PC-9 (cell line): Measurements from ENCODE around the gene NAA20.

Experiments used
- CTCF ChIP-seq: fragments of 200-600 bp; sonication (generic); conservative IDR thresholded peaks from 2 replicates; pipeline ENCODE4 v1.6.1; 2017; ENCODE audit warnings: mixed run types, antibody characterized with exemption, mild to moderate bottlenecking, moderate library complexity
- EZH2 ChIP-seq: fragments of 200-600 bp; sonication (generic); IDR thresholded peaks from 2 replicates; pipeline ENCODE4 v1.8.0; 2017; ENCODE audit warnings: antibody characterized with exemption, low read depth

GRCh38 chr20:19996917-19997316, 20.2 kb upstream of the NAA20 start:
- TF ChIP-seq CTCF, result no peak
- TF ChIP-seq EZH2, result no peak
